MM.1S (cell line): ENCODE results near the gene CCIN.

ENCODE experiments used
- DNase-seq: peaks from one replicate; pipeline ENCODE4 v3.0.0-alpha.2; 2015
- H2AFZ ChIP-seq: fragments of 300-600 bp; sonication (generic); 2 replicates; pipeline ENCODE4 v1.6.0; 2016; ENCODE audit warnings: antibody characterized with exemption, low read length
- H3F3A ChIP-seq: fragments of 300-600 bp; sonication (generic); 2 replicates; pipeline ENCODE4 v1.6.1; 2016; ENCODE audit warnings: mild to moderate bottlenecking, antibody characterized with exemption, low read length, moderate library complexity, mixed read lengths; ENCODE audit not compliant: insufficient read depth
- H3K27ac ChIP-seq: fragments of 300-600 bp; sonication (generic); 2 replicates; pipeline ENCODE4 v1.5.1; 2016; ENCODE audit warnings: mild to moderate bottlenecking, low read length
- H3K27me3 ChIP-seq: fragments of 300-600 bp; sonication (generic); replicated peaks from 2 replicates; pipeline ENCODE4 v1.6.0; 2016; ENCODE audit warnings: low read length; ENCODE audit not compliant: insufficient read depth
- H3K36me3 ChIP-seq: fragments of 300-600 bp; sonication (generic); replicated peaks from 2 replicates; pipeline ENCODE4 v1.6.1; 2016; ENCODE audit warnings: mild to moderate bottlenecking, low read length, mixed read lengths; ENCODE audit not compliant: insufficient read depth
- H3K4me1 ChIP-seq: fragments of 300-600 bp; sonication (generic); 2 replicates; pipeline ENCODE4 v1.6.1; 2016; ENCODE audit warnings: low read length, mixed read lengths
- H3K4me2 ChIP-seq: fragments of 300-600 bp; sonication (generic); 2 replicates; pipeline ENCODE4 v1.6.0; 2016; ENCODE audit warnings: low read depth, low read length
- H3K4me3 ChIP-seq: fragments of 300-600 bp; sonication (generic); 2 replicates; pipeline ENCODE4 v1.5.1; 2016; ENCODE audit warnings: low read length, mixed read lengths
- H3K79me2 ChIP-seq: fragments of 300-600 bp; sonication (generic); 2 replicates; pipeline ENCODE4 v1.6.1; 2016; ENCODE audit warnings: mixed run types, low read length, mixed read lengths
- H3K9ac ChIP-seq: fragments of 300-600 bp; sonication (generic); 2 replicates; pipeline ENCODE4 v1.6.1; 2016; ENCODE audit warnings: low read length, mixed read lengths
- H3K9me2 ChIP-seq: fragments of 300-600 bp; sonication (generic); replicated peaks from 2 replicates; pipeline ENCODE4 v1.6.1; 2016; ENCODE audit warnings: mild to moderate bottlenecking, low read length, mixed read lengths; ENCODE audit not compliant: insufficient read depth
- H3K9me3 ChIP-seq: fragments of 300-600 bp; sonication (generic); replicated peaks from 2 replicates; pipeline ENCODE4 v1.6.1; 2016; ENCODE audit warnings: mild to moderate bottlenecking, low read length, mixed read lengths; ENCODE audit not compliant: insufficient read depth
- H4K20me1 ChIP-seq: fragments of 300-600 bp; sonication (generic); 2 replicates; pipeline ENCODE4 v1.6.1; 2016; ENCODE audit warnings: mild to moderate bottlenecking, low read length, moderate library complexity, mixed read lengths; ENCODE audit not compliant: insufficient read depth
- EZH2 ChIP-seq: fragments of 300-600 bp; sonication (generic); optimal IDR thresholded peaks from 2 replicates; pipeline ENCODE3; 2017; ENCODE audit warnings: low read depth, mild to moderate bottlenecking, antibody characterized with exemption, low read length, mixed read lengths
- EZH2phosphoT487 ChIP-seq: fragments of 300-600 bp; sonication (generic); IDR thresholded peaks from 2 replicates; pipeline ENCODE4 v1.6.1; 2018; ENCODE audit warnings: antibody characterized with exemption, low read length
- TF ChIP-seq, protein P1 (sequence below): fragments of 300-600 bp; sonication (generic); IDR thresholded peaks from 2 replicates; pipeline ENCODE4 v1.5.1; 2016; ENCODE audit warnings: antibody characterized with exemption, low read length, mixed read lengths

Gene CCIN

DNA sequence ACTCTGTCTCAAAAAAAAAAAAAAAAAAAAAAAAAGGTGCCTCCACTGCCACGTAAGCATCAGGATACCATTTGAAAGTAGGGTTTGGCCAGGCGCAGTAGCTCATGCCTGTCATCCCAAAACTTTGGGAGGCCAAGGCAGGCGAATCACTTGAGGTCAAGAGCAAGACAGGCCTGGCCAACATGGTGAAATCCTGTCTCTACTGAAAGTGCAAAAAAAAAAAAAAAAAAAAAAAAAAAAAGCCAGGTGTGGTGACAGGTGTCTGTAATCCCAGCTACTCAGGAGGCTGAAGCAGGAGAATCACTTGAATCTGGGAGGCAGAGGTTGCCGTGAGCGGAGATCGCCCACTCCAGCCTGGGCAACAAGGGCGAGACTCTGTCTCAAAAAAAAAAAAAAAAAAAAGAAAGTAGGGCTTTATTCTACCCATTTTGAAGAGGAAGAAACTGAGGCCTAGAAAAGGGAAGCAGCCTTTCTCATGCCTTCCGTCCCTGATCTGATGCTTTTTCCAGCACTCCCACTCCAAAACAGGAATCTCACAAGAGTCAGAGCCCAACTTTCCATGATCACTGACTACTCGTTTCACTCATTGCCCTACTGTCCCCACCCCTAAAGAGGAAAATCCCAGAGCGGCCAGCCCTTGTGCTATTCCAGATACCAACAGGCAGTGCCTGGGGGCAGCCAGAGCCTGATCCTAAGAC is 16.3 kb upstream of the CCIN start:
- no peak for TF ChIP-seq EZH2
- no peak for TF ChIP-seq EZH2phosphoT487

GRCh38 chr9:36153746-36154145 is 15.4 kb upstream of the CCIN start:
- no peak overlapping the region for H3K27ac ChIP-seq

More for the DNA sequence above, 16.3 kb upstream of the CCIN start:
- no peaks in the 10 kb centered on the region for H3K36me3 ChIP-seq
- H3K4me1 ChIP-seq = peaks cover 45% of the 10 kb centered on the region
- no peaks in the 10 kb centered on the region for H3K9me3 ChIP-seq
- H3K9me2 ChIP-seq = no peaks in the 10 kb centered on the region
- no peaks in the 10 kb centered on the region for H3K79me2 ChIP-seq
- H3K27me3 ChIP-seq = no peaks in the 10 kb centered on the region
- peak overlapping the region; percentile 10; the same call in 1 of the 2 replicates for H3K4me2 ChIP-seq
- DNase-seq = peak; percentile 53
- H4K20me1 ChIP-seq = no peaks in the 10 kb centered on the region
- peaks cover 46% of the 10 kb centered on the region for H3F3A ChIP-seq
- no peak overlapping the region for H3K9ac ChIP-seq
- H3K4me3 ChIP-seq = no peak overlapping the region
- peak overlapping the region; percentile 94 for H3K27ac ChIP-seq
- H2AFZ ChIP-seq = no peak overlapping the region

GRCh38 chr9:36154331-36154952 is 14.7 kb upstream of the CCIN start:
- no peak overlapping the region for H3K9ac ChIP-seq
- H3K27ac ChIP-seq = no peak overlapping the region
- no peak for TF ChIP-seq EZH2
- TF ChIP-seq, protein P1, sequence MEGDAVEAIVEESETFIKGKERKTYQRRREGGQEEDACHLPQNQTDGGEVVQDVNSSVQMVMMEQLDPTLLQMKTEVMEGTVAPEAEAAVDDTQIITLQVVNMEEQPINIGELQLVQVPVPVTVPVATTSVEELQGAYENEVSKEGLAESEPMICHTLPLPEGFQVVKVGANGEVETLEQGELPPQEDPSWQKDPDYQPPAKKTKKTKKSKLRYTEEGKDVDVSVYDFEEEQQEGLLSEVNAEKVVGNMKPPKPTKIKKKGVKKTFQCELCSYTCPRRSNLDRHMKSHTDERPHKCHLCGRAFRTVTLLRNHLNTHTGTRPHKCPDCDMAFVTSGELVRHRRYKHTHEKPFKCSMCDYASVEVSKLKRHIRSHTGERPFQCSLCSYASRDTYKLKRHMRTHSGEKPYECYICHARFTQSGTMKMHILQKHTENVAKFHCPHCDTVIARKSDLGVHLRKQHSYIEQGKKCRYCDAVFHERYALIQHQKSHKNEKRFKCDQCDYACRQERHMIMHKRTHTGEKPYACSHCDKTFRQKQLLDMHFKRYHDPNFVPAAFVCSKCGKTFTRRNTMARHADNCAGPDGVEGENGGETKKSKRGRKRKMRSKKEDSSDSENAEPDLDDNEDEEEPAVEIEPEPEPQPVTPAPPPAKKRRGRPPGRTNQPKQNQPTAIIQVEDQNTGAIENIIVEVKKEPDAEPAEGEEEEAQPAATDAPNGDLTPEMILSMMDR = no peak
- TF ChIP-seq EZH2phosphoT487 = no peak

More at GRCh38 chr9:36153746-36154145, 15.4 kb upstream of the CCIN start:
- no peaks in the 10 kb centered on the region for H3K27me3 ChIP-seq
- no peak for TF ChIP-seq EZH2
- TF ChIP-seq, protein P1 = no peak
- no peak for TF ChIP-seq EZH2phosphoT487
- H2AFZ ChIP-seq = no peak overlapping the region
- H3K4me3 ChIP-seq = no peak overlapping the region
- H3K9me3 ChIP-seq = no peaks in the 10 kb centered on the region
- H3K9ac ChIP-seq = no peak overlapping the region
- H3K4me2 ChIP-seq = no peak overlapping the region
- no peaks in the 10 kb centered on the region for H3K79me2 ChIP-seq
- H3K9me2 ChIP-seq = no peaks in the 10 kb centered on the region
- peaks cover 38% of the 10 kb centered on the region for H3K4me1 ChIP-seq
- no peaks in the 10 kb centered on the region for H3K36me3 ChIP-seq
- peaks cover 40% of the 10 kb centered on the region for H3F3A ChIP-seq
- DNase-seq = no peak
- no peaks in the 10 kb centered on the region for H4K20me1 ChIP-seq

More at GRCh38 chr9:36154331-36154952, 14.7 kb upstream of the CCIN start:
- Histone ChIP-seq H3K27me3 (no peaks in the 10 kb centered on the region), H4K20me1 (no peaks in the 10 kb centered on the region), H2AFZ (no peak overlapping the region), H3K4me1 (peaks cover 31% of the 10 kb centered on the region), H3K79me2 (no peaks in the 10 kb centered on the region), H3K36me3 (no peaks in the 10 kb centered on the region), H3K4me2 (no peak overlapping the region), H3K9me3 (no peaks in the 10 kb centered on the region), H3F3A (peaks cover 33% of the 10 kb centered on the region), H3K4me3 (no peak overlapping the region), H3K9me2 (no peaks in the 10 kb centered on the region)
- DNase-seq = no peak
